Stomach (tissue), 9 donors: Measurements from ENCODE around the gene TMEM143. TPM values are rescaled to one million over a fixed set of nuclear protein-coding genes. Genes with fewer than 3 reads are reported as not detected.

ENCODE experiments used
- DNase-seq, 2 donors: peaks; one replicate each; pipeline versions ENCODE4 v3.0.0 to v3.0.0-alpha.2; 2013 to 2019
- H3K27ac ChIP-seq, 5 donors: fragments of 200-600 bp in 4 of 5; sonication (generic) in 4 of 5; one replicate each; pipeline ENCODE4 v1.5.1; 2013 to 2019; ENCODE audit warnings: mild to moderate bottlenecking in 1 of 5, moderate library complexity in 1 of 5
- H3K27me3 ChIP-seq, 3 donors: fragments of 200-600 bp; sonication (generic); one replicate each; pipeline ENCODE4 v1.5.1; 2017 to 2019; ENCODE audit warnings: mixed run types in 1 of 3
- H3K36me3 ChIP-seq, 4 donors: fragments of 200-600 bp; sonication (generic); 1 replicate in 3 of 4; 2 replicates in 1 of 4; pipeline ENCODE4 v1.5.1; 2016 to 2019
- H3K4me1 ChIP-seq, 4 donors: fragments of 200-600 bp; sonication (generic); one replicate each; pipeline ENCODE4 v1.5.1; 2016 to 2019
- H3K4me3 ChIP-seq, 4 donors: fragments of 200-600 bp; sonication (generic) in 3 of 4; one replicate each; pipeline ENCODE4 v1.5.1; 2016 to 2019; ENCODE audit warnings: mild to moderate bottlenecking in 1 of 4
- H3K9me3 ChIP-seq, 4 donors: fragments of 200-600 bp; sonication (generic); one replicate each; pipeline ENCODE4 v1.5.1; 2016 to 2019
- CTCF ChIP-seq, 7 experiments: fragments of 450-650 bp in 4 of 7; fragments of 200-600 bp in 3 of 7; sonication (generic) in 3 of 7; IDR thresholded peaks; one replicate each; pipeline ENCODE4 v1.5.1; 2016 to 2019; ENCODE audit warnings: antibody characterized with exemption in 7 of 7, control low read depth in 2 of 7, mild to moderate bottlenecking in 1 of 7
- EP300 ChIP-seq: sonication (generic); formaldehyde crosslinking; IDR thresholded peaks from one replicate; pipeline ENCODE4 v1.6.1; 2017; ENCODE audit warnings: antibody characterized with exemption
- POLR2A ChIP-seq, 4 donors: fragments of 450-650 bp; IDR thresholded peaks; one replicate each; pipeline ENCODE4 v1.6.1; 2016; ENCODE audit warnings: antibody characterized with exemption in 4 of 4, control low read depth in 2 of 4, mild to moderate bottlenecking in 1 of 4, moderate library complexity in 1 of 4
- POLR2AphosphoS5 ChIP-seq, 3 donors: sonication (generic); formaldehyde crosslinking; IDR thresholded peaks; one replicate each; pipeline ENCODE4 v1.6.1; 2016; ENCODE audit warnings: antibody characterized with exemption in 3 of 3
- WGBS, 5 donors: extraction: QIAGEN DNeasy Blood & Tissue Kit in 3 of 5; methylation state at CpG; one replicate each; pipeline versions ENCODE4 v1.1.5 to v1.1.7; 2013 to 2018; 5-methylcytosine and 5-hydroxymethylcytosine counted together
- intact Hi-C: fragments of 100-400 bp; cut with DNase I; formaldehyde crosslinking; loops from one replicate; pipeline ENCODE4 v1.15.1; 2023; ENCODE audit warnings: low total_unique reads
- polyA plus RNA-seq, 3 donors: library from polyadenylated mRNA; stranded (reverse); fragments of 200-250 nt; gene quantifications; one replicate each; pipeline ENCODE4 v1.2.3, GENCODE V29; 2013
- total RNA-seq, 5 donors: library from RNA; depleted of rRNA; stranded (reverse); fragments of >200 nt; gene quantifications; one replicate each; pipeline versions ENCODE4 v1.1.0 to v1.2.3, GENCODE V29; 2014 to 2016
- donor health status: healthy with polysubstance abuse.
- donor health status: Bipolar disorder and iron deficiency.
- donor health status: healthy.

The TMEM143 gene
- total and polyA plus RNA-seq, 8 donors = 4.2 to 33.3 (median 10.0) TPM

- 0 to 3% (median 1%) methylated on average over 21 to 25 of the region's 25 CpGs for WGBS, 5 donors
- intact Hi-C loops = no loop called here
- Histone ChIP-seq H3K36me3 (peaks cover 0 to 25% (median 6%) of the 10 kb centered on the region in 4 donors), H3K27ac (peak overlapping the region; percentile 89 to 94 (median 94)), H3K27me3 (no peaks in the 10 kb centered on the region), H3K4me3 (peak overlapping the region; percentile 43 to 58 (median 51)), H3K9me3 (no peaks in the 10 kb centered on the region), H3K4me1 (peaks cover 30 to 64% (median 44%) of the 10 kb centered on the region in 4 donors)
- peak; percentile 93 to 98 for DNase-seq
- peak; percentile 70 to 89 (median 72) for TF ChIP-seq POLR2AphosphoS5 (IDR thresholded peaks at IDR 0.05)
- no peak for TF ChIP-seq POLR2A (IDR thresholded peaks at IDR 0.05)
- no peak for TF ChIP-seq EP300
- TF ChIP-seq CTCF (IDR thresholded peaks at IDR 0.05) = no peak
Measured at GRCh38 chr19:48332662-48333466, 30.9 kb downstream of the TMEM143 start.

DNA sequence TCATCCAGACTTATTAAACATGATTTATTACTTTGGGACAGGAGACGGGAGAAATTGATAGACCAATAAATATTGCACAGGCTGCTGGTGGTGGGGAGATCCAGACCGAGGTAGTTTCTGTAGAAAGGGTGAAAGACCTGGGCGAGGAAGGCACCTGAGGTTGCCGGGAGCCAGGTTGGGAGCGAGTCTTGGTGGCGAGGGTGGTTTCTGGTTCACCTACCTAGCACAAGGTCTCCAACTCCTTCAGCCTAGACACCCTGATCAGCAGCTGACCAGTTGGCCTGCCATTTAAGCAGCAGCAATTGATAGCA lies 31.4 kb downstream of the TMEM143 start:
- Histone ChIP-seq H3K9me3 (no peaks in the 10 kb centered on the region), H3K4me1 (peaks cover 30 to 69% (median 49%) of the 10 kb centered on the region in 4 donors), H3K27ac (peak overlapping the region; percentile 89 to 94 (median 94)), H3K4me3 (peak overlapping the region; percentile 43 to 58 (median 51)), H3K27me3 (no peaks in the 10 kb centered on the region), H3K36me3 (peaks cover 0 to 28% (median 6%) of the 10 kb centered on the region in 4 donors)
- no peak for TF ChIP-seq CTCF (IDR thresholded peaks at IDR 0.05)
- TF ChIP-seq POLR2A (IDR thresholded peaks at IDR 0.05) = no peak
- no peak for TF ChIP-seq EP300
- no peak for TF ChIP-seq POLR2AphosphoS5 (IDR thresholded peaks at IDR 0.05)
- 20 to 32% (median 24%) methylated on average over 6 of the region's 6 CpGs for WGBS, 5 donors
- DNase-seq = no peak
- intact Hi-C loops = no loop called here

DNA sequence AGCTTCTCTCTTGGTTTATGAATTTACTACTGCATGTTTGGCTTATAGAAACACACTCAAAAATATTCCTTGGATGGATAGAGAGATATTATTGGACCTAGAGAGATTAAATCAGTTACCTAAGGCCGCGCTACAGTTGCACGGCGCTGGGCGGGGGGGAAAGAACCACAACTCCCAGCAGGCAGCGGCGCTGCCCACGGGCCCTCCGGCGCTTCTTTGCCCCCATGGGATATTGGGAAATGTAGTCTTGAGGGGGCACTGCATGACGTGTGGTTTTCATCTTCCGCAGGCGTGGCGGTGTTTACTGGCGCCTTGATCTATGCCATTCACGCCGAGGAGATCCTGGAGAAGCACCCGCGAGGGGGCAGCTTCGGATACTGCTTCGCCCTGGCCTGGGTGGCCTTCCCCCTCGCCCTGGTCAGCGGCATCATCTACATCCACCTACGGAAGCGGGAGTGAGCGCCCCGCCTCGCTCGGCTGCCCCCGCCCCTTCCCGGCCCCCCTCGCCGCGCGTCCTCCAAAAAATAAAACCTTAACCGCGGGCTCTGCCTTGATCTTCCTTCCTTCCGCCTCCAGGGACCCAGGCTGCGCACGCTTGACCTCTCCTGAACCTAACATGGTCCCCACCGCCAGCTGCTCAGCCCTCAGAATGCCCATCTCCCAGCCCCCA lies 33.6 kb downstream of the TMEM143 start:
- Histone ChIP-seq H3K27ac (peak overlapping the region; percentile 89 to 94 (median 91)), H3K4me3 (peak overlapping the region; percentile 46 to 57 (median 52)), H3K36me3 (peaks cover 0 to 30% (median 6%) of the 10 kb centered on the region in 4 donors), H3K27me3 (no peaks in the 10 kb centered on the region), H3K4me1 (peaks cover 49 to 91% (median 70%) of the 10 kb centered on the region in 4 donors), H3K9me3 (no peaks in the 10 kb centered on the region)
- intact Hi-C loops = no loop called here
- DNase-seq = peak; percentile 86 to 96
- 7 to 31% (median 13%) methylated on average over 30 to 41 of the region's 41 CpGs for WGBS, 5 donors
- TF ChIP-seq POLR2A (IDR thresholded peaks at IDR 0.05) (no peak), POLR2AphosphoS5 (IDR thresholded peaks at IDR 0.05) (peak; percentile 6 to 81 (median 29)), EP300 (no peak), CTCF (IDR thresholded peaks at IDR 0.05) (peak in 1 of 7 experiments; percentile 10)

DNA sequence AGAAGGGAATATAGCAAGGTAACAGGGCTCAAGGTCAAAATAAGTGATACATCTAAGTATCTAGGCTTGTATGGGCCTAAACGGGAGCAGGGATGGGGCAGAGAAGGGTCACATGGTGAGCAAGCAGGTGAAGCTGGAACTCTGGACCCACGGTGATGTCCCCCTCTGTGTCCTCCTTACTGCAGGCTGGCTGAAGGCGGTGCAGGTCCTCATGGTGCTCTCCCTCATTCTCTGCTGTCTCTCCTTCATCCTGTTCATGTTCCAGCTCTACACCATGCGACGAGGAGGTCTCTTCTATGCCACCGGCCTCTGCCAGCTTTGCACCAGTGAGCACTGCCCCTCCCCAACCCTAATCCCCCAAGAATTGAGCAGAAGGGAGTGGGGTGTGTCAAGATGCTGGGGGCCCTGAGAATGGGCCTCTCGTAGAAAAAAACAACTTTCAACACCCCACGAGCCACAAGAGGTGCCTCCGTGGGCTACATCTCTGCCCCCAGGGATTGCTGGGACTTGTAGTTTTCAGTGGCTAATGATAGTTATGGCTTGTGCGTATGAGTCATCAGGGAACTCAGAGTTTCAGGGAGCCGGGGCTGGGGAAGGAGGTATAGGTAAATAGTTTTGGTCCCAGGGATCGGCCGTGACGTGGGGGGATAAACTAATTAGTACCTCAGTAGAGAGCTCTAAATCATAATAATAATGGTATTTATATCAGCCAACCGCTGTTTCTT lies 34.4 kb downstream of the TMEM143 start:
- TF ChIP-seq POLR2AphosphoS5 (IDR thresholded peaks at IDR 0.05) (no peak), POLR2A (IDR thresholded peaks at IDR 0.05) (no peak), CTCF (IDR thresholded peaks at IDR 0.05) (no peak), EP300 (no peak)
- peak overlapping the region in 2 of 4 donors; percentile 46 to 49 for H3K4me3 ChIP-seq
- peaks cover 0 to 30% (median 6%) of the 10 kb centered on the region in 4 donors for H3K36me3 ChIP-seq
- peaks cover 54 to 99% (median 74%) of the 10 kb centered on the region in 4 donors for H3K4me1 ChIP-seq
- 59 to 70% (median 61%) methylated on average over 12 to 15 of the region's 15 CpGs for WGBS, 5 donors
- no peaks in the 10 kb centered on the region for H3K27me3 ChIP-seq
- intact Hi-C loops = no loop called here
- peak in 1 of 2 donors; percentile 73 for DNase-seq
- H3K27ac ChIP-seq = peak overlapping the region in 4 of 5 donors; percentile 89 to 94 (median 92)
- H3K9me3 ChIP-seq = no peaks in the 10 kb centered on the region
